ENCODE data around the gene FGF12. TPM values are rescaled to one million over a fixed set of nuclear protein-coding genes. Genes with fewer than 3 reads are reported as not detected.

Gene FGF12
- polyA plus RNA-seq, 1 of the 3 experiments (the other 2 are of a cell fraction): 0.30 TPM

GRCh38 chr3:192621909-192622308, 105.4 kb downstream of the FGF12 start:
- Histone ChIP-seq H4K20me1 (ENCODE audit: insufficient read depth) (no peaks in the 10 kb centered on the region), H3K4me2 (no peak overlapping the region), H3K27me3 (ENCODE audit: insufficient read depth) (no peaks in the 10 kb centered on the region), H3K4me3 (ENCODE audit: low read depth in 2 of 2, low read length in 1 of 2) (no peak overlapping the region), H3F3A (replicated peaks; ENCODE audit: insufficient read depth) (no peaks in the 10 kb centered on the region), H3K79me2 (ENCODE audit: insufficient read depth) (no peaks in the 10 kb centered on the region), H3K9me3 (no peaks in the 10 kb centered on the region), H3K9me2 (no peaks in the 10 kb centered on the region), H3K27ac (ENCODE audit: low read depth in 2 of 2, low read length in 1 of 2) (no peak overlapping the region), H2AFZ (ENCODE audit: low read depth) (no peak overlapping the region), H3K9ac (no peak overlapping the region), H3K4me1 (ENCODE audit: control insufficient read depth in 1 of 2, insufficient read depth in 2 of 2, low read depth in 1 of 2, low read length in 1 of 2) (no peaks in the 10 kb centered on the region), H3K36me3 (replicated peaks in 1 of 2; ENCODE audit: control insufficient read depth in 1 of 2, insufficient read depth in 2 of 2, low read length in 1 of 2) (no peaks in the 10 kb centered on the region)
- no peak for DNase-seq
- CTCF ChIA-PET: no interaction called here
- TF ChIP-seq NRF1 (IDR thresholded peaks at IDR 0.05; ENCODE audit: low read depth, low read length) (no peak), CHD2 (IDR thresholded peaks at IDR 0.05; ENCODE audit: low read length, partially characterized antibody) (no peak), USF2 (IDR thresholded peaks at IDR 0.05; ENCODE audit: borderline replicate concordance, low read depth, low read length) (no peak), JUND (IDR thresholded peaks at IDR 0.05) (no peak)
- TF ChIP-seq, protein P1, sequence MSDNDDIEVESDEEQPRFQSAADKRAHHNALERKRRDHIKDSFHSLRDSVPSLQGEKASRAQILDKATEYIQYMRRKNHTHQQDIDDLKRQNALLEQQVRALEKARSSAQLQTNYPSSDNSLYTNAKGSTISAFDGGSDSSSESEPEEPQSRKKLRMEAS (IDR thresholded peaks at IDR 0.05; ENCODE audit: low read depth): no peak
- WGBS (ENCODE audit: low lambda C conversion rate): 2% methylated on average over 3 of the region's 3 CpGs
- POLR2A ChIA-PET: no interaction called here

DNA sequence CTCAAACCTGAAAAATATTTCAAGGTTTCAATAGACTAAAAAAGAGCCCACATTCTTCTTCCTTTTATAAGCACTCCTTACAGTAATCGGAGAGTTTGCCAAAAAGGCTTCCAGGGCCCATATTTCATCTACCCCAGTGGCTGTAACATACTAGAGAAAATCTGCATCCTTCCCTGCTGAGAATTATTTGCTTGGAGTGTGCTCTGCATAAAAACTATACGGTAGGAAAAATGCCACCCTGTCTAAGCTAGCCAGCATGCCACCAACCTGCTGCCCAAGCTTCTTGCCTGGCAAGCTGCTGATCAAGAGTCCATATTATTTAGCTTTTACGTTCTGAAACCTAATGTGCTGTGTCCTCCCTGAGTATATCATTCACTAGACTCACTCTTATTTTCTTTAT, 107.1 kb downstream of the FGF12 start:
- H3K36me3 ChIP-seq (replicated peaks in 1 of 2; ENCODE audit: control insufficient read depth in 1 of 2, insufficient read depth in 2 of 2, low read length in 1 of 2): no peaks in the 10 kb centered on the region
- no peaks in the 10 kb centered on the region for H3K9me2 ChIP-seq
- no peaks in the 10 kb centered on the region for H3K27me3 ChIP-seq (ENCODE audit: insufficient read depth)
- CTCF ChIA-PET: no interaction called here
- H4K20me1 ChIP-seq (ENCODE audit: insufficient read depth): no peaks in the 10 kb centered on the region
- no peak overlapping the region for H3K9ac ChIP-seq
- no peak overlapping the region for H3K27ac ChIP-seq (ENCODE audit: low read depth in 2 of 2, low read length in 1 of 2)
- no peak overlapping the region for H2AFZ ChIP-seq (ENCODE audit: low read depth)
- H3K4me2 ChIP-seq: no peak overlapping the region
- no peaks in the 10 kb centered on the region for H3K9me3 ChIP-seq
- POLR2A ChIA-PET: no interaction called here
- no peaks in the 10 kb centered on the region for H3K4me1 ChIP-seq (ENCODE audit: control insufficient read depth in 1 of 2, insufficient read depth in 2 of 2, low read depth in 1 of 2, low read length in 1 of 2)
- H3K4me3 ChIP-seq (ENCODE audit: low read depth in 2 of 2, low read length in 1 of 2): no peak overlapping the region
- H3K79me2 ChIP-seq (ENCODE audit: insufficient read depth): no peaks in the 10 kb centered on the region
- DNase-seq: no peak
- no peaks in the 10 kb centered on the region for H3F3A ChIP-seq (replicated peaks; ENCODE audit: insufficient read depth)
- WGBS (ENCODE audit: low lambda C conversion rate): 0% methylated on average over 3 of the region's 3 CpGs
- TF ChIP-seq, protein P2, sequence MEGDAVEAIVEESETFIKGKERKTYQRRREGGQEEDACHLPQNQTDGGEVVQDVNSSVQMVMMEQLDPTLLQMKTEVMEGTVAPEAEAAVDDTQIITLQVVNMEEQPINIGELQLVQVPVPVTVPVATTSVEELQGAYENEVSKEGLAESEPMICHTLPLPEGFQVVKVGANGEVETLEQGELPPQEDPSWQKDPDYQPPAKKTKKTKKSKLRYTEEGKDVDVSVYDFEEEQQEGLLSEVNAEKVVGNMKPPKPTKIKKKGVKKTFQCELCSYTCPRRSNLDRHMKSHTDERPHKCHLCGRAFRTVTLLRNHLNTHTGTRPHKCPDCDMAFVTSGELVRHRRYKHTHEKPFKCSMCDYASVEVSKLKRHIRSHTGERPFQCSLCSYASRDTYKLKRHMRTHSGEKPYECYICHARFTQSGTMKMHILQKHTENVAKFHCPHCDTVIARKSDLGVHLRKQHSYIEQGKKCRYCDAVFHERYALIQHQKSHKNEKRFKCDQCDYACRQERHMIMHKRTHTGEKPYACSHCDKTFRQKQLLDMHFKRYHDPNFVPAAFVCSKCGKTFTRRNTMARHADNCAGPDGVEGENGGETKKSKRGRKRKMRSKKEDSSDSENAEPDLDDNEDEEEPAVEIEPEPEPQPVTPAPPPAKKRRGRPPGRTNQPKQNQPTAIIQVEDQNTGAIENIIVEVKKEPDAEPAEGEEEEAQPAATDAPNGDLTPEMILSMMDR (IDR thresholded peaks at IDR 0.05): no peak
- TF ChIP-seq NFIC (IDR thresholded peaks at IDR 0.05; ENCODE audit: borderline replicate concordance) (no peak), ZBTB33 (IDR thresholded peaks at IDR 0.05; ENCODE audit: borderline replicate concordance, low read depth) (no peak), USF1 (IDR thresholded peaks at IDR 0.05; ENCODE audit: borderline replicate concordance, low read depth) (no peak), EZH2phosphoT487 (IDR thresholded peaks at IDR 0.05; ENCODE audit: borderline replicate concordance, low read depth) (no peak), FOSL2 (IDR thresholded peaks at IDR 0.05; ENCODE audit: borderline replicate concordance, low read depth) (no peak), MXI1 (IDR thresholded peaks at IDR 0.05; ENCODE audit: low read depth, low read length) (no peak), TCF12 (IDR thresholded peaks at IDR 0.05) (no peak), SMC3 (IDR thresholded peaks at IDR 0.05; ENCODE audit: low read depth, low read length) (no peak), ELF1 (IDR thresholded peaks at IDR 0.05) (no peak), JUND (IDR thresholded peaks at IDR 0.05) (no peak), RXRA (IDR thresholded peaks at IDR 0.05; ENCODE audit: borderline replicate concordance, low read depth) (no peak), RAD21 (IDR thresholded peaks at IDR 0.05; ENCODE audit: low read length) (no peak), RCOR1 (IDR thresholded peaks at IDR 0.05; ENCODE audit: low read length) (no peak)
- TF ChIP-seq, protein P3, sequence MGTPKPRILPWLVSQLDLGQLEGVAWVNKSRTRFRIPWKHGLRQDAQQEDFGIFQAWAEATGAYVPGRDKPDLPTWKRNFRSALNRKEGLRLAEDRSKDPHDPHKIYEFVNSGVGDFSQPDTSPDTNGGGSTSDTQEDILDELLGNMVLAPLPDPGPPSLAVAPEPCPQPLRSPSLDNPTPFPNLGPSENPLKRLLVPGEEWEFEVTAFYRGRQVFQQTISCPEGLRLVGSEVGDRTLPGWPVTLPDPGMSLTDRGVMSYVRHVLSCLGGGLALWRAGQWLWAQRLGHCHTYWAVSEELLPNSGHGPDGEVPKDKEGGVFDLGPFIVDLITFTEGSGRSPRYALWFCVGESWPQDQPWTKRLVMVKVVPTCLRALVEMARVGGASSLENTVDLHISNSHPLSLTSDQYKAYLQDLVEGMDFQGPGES (IDR thresholded peaks at IDR 0.05; ENCODE audit: low read depth, low read length): no peak
